Central memory CD4-positive, alpha-beta T cell (primary cell): ENCODE data around the gene NPAS3.

Experiments
- DNase-seq: peaks from one replicate; pipeline ENCODE4 v3.0.0; 2022

The NPAS3 gene

DNA sequence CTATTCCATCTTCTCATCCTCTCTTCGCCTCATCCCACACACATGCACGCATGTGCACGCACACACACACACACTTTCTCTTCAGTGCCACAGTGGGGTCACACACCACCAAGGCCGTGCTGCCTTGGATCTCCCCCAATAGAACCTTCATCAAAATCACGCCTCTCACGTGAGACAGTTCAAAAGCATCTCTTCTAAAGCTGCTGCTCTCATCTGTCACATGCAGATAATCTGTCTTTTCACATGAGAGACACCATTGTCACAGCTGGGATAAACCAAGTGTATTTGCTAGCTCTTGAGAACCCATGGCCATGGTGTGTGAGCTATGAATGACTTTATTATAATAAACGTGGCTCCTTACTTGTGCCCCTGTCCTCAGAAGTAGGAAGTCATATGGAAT lies 793.5 kb downstream of the NPAS3 start:
- DNase-seq = no peak

DNA sequence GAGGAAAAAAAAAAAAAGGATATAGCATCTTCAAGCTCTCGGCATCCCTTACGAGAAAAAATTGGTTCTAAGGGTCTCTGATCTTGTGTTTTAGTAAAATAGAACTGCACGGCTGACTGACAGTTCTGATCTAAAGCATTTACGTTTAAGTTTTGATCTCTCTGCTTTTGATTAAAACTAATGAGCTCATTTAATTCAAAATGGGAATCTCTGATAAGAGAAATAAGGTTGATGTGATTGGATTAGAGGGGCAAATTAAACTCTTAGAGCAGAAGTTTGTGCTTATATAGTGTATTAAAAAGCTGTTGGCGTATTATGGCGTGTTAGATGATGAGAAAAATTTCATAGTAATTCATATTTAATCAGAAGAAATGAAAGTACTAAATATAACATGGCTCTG lies 794.6 kb downstream of the NPAS3 start:
- DNase-seq = no peak

DNA sequence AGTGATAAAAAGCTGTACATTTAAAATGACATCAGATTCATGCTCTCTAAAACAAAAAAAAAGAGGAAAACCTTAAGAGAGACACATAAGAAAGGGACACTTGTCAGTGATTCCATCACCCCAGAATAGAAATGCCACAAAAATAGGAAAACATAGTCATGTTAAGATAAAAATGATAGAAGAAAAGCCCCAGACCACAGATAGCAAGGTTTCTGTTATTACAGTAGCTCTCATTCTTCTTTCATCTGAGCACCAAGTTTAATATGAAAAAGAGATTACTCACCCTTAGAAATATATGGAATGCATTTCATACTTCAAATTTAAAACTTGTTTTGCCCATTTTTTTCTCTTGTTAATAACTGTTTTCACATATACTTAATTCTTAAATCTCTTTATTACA lies 795.0 kb downstream of the NPAS3 start:
- no peak for DNase-seq

DNA sequence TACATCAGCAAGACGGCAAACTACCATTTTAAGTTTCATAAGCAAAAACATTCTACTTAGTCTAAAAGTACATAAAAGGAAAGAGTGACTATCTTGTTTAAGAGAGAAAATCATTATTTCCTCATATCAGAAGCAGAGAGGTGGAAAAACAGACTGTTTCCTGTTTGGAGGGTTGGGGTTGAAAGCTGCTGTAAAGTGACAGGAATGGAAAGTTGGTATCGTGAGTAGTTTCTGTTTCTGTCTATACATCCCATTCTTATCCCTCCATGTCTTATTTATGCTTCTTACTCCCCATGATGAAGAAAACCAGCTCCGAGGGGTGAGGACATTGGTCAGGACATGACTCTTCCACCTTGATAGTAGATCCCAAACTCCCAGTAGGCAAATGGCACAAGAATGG lies 795.7 kb downstream of the NPAS3 start:
- no peak for DNase-seq

DNA sequence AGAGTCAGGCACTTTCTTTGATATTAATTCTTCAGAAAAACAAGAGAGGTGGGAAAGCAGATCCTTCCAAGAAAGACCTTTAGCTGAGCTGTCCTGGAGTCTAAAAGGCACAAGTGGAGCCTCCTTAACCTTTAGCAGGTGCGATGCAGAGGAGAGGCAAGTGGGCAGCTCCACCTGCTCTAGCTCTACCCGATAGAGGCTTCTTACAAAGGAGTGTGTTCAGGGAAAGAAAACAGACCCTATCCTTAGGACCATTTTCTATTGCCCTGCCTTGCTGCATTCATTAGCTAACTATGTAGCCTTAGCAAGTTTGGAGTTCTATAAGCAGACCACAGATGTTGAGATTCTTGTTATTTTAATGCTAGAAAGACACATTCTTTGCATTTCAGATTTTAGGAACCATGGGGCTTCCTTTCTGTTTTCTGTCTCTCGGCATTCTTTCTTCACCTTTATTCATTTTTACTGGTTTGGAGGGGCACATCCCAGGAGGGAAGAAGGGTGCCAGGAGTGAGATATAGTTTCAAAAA lies 797.7 kb downstream of the NPAS3 start:
- no peak for DNase-seq

DNA sequence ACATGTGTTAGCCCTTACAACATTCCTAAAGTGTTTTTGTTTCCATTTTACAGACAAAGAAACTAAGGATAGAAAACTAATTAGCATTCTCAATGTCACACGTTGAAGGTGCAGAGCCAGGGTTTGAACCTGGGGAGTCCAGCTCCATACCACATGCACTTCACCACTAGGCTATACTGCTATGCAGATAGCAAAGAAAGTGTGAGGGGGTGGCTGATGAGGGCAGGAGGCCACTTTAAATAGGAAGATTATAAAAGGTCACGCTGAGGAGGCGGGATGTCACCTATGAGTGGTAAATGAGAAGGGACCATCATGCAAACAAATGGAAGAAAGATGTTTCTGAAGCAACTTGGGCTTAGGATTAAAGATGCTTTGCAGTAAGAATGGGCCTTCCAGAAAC lies 798.3 kb downstream of the NPAS3 start:
- DNase-seq = no peak

DNA sequence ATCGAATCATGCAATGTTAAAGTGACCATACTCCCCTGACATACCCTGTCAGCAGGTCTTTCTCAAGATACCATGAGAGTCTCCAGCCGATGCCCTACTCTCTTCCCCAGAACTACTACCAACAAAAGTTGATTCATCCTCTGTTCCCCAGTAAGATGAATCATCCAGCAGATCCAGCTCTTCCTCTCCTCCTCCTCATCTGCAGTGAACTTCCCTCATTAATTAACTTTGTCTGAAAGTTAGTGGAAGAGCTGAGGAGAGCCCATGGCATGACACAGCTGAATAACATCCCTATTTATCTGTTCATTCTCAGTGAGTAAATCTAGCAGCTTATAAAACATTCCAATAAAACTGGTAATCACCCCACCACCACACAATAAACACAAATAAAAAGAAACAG lies 798.8 kb downstream of the NPAS3 start:
- no peak for DNase-seq

DNA sequence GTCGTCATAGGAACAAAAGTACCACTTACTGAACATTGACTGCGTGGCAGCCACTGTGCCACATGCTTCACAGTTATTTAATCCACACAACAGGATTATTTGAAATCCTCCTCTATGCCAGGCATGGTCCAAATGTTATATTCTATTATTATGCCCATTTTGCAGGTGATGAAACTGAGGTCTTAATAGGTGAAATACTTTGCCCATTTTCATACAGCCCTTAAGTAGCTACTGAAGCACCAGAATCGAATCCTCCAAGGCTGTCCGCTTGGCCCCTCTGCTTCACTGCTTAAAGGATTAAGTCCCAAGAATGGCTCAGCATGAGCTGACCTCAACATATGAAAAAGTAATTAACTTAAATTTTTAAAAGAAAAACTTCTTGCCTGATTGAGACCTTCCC lies 799.4 kb downstream of the NPAS3 start:
- DNase-seq = no peak

DNA sequence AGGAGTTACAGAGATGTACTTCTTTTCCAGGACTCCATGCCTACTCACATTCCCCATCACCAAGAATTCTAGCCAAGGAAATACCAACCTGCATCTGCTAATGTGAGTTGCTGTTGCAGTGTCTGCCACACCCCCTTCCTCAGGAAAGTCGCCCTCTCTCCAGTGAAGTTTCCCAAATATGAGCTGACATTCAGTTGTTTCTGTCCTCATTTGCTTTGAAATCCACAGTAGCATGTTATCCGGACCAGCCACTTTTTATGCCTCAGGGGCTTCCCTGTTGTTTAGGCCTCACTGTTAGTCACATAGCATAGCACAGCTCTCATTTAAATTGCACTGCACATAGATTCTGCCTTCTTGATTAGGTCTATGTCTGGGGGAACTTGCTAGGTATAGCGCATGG lies 799.8 kb downstream of the NPAS3 start:
- no peak for DNase-seq

DNA sequence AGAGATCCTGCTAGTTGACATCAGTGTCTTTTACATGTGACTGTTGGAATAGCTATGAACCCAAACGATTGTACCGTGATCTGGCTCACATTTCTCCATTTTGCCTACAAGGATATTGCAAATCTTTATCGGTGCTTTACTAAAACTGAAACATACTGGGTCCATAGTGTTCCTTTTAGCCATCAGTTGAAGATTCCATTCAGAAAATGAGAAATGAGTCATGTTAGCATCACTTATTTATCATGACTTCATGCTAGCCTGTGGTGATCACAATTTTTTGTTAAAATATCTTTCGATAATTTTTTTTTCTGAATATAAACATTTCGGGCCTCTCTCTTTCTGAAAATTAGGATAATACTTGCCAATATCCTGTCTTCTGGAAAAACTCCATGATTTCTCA lies 801.9 kb downstream of the NPAS3 start:
- DNase-seq = no peak

DNA sequence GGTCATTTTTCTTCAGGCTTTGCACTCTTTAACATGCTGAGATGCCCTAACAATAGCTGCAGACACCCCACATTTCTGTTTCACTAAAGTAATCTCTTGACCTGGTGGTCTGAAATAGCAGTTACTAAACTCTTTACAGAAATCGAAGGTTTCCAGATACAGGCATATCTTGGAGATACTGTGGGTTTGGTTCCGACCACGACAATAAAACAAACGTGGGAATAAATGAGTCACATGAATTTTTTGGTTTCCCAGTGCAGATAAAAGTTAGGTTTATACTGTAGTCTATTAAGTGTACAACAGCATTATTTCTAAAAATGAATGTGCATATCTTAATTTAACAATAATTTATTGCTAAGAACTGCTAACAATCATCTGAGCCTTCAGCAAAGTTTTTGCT lies 803.5 kb downstream of the NPAS3 start:
- DNase-seq = no peak

DNA sequence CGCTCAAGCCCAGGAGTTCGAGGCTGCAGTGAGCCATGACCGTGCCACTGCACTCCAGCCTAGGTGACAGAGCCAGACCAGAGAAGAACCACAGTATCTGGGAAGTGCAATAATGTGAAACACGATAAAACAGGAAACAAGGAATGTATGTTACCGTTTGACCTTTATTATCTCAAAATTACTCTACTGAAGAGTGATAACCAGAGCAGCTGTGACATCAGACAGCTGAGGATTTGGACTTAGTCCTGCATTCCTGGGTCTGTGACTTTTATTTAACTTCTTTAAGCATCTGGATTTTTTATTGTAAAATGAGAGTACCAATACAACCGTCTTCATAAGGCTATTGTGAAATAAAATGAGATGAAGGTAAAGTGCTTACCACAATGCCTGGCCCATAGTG lies 806.5 kb downstream of the NPAS3 start:
- no peak for DNase-seq

DNA sequence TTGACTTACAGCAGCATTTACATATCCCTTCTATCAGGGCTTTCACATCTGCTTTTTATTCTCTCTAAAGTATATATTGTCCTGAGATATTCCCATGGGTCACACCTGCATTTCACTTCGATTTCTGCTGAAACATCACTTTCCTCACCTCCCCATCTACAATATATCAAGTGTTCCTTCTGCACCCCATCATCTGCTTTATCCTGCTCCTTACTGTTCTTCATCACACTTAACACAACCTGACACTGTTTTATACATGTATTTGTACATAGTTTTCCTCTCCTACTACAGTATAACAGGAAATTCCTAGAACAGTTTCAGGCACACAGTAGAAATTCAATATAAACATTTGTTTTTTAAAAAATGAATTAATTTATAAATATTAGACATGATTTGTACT lies 809.1 kb downstream of the NPAS3 start:
- no peak for DNase-seq

DNA sequence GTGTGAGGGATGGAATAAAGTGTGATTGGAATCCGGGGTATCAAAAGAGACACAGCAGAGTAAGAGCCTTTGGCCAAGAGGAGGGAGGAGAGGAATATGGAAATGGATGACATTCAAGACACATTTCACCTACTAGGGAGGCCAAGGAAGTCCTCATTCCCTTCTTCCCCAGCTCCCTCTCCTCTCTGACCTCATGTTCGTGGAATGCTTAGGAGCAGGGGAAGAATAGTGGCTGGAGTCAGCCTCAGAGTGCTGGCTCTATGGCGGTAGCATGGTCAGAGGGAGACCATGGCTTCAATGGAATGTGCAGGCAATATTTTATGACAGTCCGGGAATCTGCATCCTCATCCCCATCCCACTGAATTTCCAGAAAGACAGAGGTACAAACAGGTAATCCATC lies 815.6 kb downstream of the NPAS3 start:
- DNase-seq = no peak

DNA sequence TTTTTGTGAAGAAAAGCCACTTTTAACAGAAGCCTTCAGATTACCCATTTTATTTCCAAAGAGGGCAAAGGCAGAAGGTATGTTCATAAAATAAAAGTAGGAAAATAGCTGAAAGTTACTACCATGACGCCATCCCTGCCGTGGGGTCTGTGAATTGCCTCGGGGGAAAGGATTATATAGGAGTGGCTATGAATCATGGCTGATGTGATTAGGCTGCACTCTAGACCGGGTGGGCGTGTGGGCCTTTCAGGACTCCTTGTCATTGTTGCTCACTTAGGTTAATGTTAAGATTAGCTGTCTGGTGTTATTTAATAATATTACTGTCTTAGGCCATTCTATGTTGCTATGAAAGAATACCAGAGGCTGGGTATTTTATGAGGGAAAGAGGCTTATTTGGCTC lies 816.7 kb downstream of the NPAS3 start:
- no peak for DNase-seq

DNA sequence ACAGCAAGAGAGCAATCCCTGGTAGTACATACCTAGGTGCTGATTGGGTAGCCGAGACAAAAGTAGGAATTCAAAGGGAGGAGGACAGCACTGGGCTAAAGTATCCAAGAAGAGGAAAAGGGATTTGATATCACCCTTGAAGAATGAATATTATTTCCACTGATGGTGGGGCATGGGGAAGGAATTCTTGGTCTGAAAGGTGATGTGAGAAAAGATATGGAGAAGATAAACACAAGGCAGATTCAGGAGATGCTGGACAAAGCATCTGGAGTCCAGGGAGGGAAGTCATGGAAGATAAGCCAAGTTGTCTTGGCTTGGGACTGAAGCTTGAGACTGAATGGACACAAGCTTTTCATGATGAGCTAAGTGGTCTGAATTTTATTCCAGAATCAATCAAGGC lies 818.2 kb downstream of the NPAS3 start:
- DNase-seq = no peak

DNA sequence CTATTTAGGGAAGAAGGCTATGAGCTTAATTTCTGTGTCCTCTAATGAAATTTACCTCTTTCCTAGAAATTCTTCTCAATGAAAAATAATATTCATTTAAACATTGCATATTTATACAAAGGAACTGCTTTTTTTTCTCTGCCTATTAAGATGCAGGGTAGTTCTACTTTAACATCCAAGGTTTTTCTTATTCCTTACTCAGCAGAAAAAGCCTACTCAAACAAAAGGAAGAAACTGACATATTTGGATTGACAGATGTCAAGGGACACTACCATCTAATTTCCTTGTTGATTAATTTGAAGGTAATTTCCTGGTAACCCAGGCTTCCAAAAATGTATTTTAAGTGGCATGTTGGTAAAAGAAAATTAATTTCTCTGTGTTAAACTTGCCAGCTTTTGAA lies 819.9 kb downstream of the NPAS3 start:
- DNase-seq = no peak

DNA sequence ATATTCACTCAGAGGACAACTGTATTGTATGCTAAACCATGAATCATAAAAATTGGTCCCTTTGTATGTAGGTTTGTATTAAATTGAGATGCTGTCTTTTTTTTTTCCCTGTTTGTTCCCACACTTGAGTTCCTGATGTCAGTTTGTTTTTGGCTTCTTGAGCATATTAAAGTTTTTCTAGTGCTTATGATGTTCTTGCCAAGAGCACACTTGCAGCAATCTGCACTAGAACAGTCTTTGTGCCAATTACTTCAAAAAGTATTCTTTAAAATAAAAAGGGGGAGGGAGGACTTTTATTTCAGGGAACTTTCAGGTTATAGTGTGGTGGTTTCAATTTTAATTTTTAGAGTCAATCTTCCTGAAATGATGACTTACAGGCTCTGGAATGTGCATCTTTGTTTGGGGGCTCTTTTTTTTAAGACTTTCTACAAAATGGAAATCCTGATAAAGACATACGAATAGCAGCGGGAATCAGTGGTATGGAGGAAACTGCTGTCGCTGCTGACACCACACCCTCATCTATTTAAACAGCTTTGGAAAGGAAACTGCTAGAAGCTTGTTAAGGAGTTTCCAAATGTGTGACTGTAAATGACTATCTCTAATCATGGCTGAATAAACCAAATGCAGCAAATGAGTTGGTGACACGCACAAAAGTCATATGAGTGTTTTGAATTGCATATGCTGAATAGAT lies 823.6 kb downstream of the NPAS3 start:
- DNase-seq = no peak

DNA sequence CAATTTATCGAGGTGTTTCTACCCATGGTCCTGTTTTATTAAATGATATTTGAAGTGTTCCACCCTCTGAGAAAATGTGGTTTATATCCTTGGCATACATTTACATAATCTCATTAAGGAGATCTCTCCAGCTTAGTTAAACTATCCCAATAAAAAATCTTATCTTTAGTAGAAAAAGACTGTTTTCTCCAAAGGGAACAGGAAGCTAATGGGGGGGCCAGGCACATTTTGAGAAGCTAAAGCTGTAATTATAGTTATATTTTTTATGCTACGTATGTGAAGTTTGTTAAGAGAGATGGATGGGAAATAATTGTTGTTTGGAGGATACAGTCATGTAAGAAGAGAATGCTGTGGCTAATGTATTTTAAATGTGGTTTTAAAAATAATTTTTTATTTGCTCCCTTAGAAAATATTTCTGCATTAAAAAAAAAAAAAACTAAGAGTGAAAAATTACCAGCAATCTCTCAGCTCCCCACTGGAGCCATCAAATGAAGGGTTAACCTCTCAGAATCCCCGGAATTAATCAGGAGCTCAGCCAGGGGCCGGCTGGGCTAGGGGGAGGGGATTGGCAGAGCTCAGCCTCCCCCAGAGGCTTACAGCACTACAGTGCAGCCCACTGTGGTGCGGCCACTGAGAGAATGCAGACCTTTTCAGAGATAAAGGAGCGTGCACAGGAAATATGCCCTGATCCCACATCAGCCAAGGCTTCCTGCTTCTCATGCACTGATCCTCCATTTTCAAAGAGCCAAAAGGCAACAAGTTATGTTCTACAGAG lies 826.4 kb downstream of the NPAS3 start:
- no peak for DNase-seq

DNA sequence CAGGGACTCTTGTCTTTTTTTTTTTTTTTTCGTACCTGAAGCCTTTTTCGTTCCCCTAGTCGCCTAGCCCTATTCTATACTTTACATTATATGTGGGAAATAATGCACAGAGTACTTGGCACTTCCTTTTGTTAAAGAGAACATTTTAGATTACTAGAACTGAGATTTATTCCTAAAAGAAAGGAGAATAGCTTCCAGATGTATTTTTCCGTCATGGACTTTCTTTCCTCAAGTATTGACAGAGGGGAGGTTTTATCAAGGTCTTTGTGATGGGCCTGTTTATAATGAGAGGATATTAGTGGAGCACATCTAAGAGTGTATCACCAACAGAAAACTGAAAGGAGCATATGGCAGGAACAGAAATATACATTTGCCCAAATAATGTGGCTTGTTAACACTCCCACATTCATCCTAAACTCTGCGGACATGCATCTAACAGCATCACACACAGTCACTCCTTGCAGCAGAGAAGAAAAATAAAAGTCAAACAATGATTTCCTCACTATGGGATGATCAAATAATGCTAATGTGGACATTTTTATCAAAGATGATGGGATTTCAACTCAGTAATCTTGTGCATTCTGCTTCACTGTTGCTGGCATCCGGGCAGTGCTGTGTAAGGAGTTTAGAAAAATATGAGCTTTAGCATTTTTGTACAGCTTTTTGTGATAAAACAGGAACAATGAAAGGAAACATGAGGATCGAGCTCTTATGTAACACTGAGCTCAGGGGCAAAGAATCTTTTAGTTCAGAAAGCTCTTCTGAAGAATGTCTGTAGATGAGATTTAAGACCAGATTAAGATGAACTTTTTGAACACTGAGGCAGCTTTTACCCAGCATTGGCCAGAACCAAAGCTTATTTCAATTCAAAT lies 829.1 kb downstream of the NPAS3 start:
- DNase-seq = no peak

DNA sequence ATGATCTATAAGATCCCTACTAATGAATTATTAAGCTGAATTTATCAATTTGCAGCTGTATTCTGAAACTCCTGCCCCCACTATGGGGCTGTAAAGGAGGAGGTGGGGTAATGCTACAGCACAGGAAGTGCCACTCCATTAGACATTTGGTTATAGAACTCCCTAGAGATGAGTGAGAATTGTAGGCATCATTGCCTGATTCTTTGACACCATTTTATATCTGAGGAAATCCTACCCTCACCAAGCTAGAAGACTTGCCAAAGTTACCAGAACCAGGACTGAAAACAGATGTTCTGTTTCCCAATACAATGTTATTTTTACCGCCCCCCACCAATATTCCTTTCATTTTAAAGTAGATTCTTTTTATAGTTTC lies 829.8 kb downstream of the NPAS3 start:
- DNase-seq = no peak

DNA sequence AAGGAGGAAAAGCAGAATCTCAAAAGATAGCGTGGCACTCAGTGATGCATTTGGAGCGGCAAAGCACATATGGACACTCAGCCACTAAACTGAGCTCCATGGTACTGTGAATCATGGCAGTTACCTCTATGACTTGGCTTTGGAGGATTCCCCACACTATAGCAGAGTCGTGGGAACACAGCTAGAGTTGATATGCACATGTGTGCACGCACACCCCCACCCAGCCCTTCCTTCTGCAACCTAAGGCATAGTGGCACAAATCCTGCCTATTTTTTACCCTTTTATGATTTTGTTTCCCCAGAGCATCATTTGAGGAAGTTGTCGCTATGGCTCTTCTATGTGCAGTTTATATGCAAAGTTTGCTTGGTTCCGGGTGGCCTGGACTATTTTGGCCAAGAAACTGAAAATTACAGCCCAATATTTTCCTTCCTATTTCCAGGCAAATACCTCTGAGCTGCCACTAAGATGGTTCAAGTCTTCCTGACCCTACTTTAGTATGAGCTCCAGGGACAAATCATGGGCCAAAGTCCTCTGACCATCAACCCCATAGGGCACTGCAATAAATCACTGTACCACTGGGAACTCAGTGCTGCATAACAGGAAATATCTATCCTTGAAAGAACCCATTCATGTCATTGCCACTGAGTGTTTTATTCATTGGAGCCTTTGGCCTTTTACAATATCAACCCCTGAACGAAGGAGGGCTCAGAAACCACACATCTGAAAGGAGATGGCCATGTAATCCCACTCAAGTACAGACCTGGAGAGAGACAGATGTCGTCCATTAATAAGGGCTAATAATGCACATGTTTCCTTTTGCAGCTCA lies 834.7 kb downstream of the NPAS3 start:
- DNase-seq = no peak

DNA sequence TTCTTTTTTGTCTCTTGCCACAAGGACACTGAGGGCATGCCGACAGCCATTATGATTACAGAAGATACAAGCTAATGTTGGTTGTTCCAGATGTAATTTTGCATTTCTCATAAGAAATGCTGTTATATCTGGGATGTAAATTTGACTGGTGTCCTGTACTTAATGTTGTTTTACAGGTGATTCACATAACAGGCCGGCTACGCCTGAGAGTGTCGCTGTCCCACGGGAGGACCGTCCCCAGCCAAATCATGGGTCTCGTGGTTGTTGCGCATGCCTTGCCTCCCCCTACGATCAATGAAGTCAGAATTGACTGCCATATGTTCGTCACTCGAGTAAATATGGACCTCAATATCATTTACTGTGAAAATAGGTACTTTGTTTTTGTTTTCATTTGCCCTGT lies 835.5 kb downstream of the NPAS3 start:
- no peak for DNase-seq
